ENCODE results near the gene NPC1L1. TPM values are rescaled to one million over a fixed set of nuclear protein-coding genes. Genes with fewer than 3 reads are reported as not detected.

Gene NPC1L1
- total RNA-seq, 1 donor = not detected

- H2AFZ ChIP-seq (ENCODE audit: low read length) = peak overlapping the region; percentile 83
- no peak for TF ChIP-seq CTCF (IDR thresholded peaks at IDR 0.05; ENCODE audit: extremely low read depth, low read depth, low read length)
- no peaks in the 10 kb centered on the region for H3K27me3 ChIP-seq (ENCODE audit: insufficient read depth, low read length)
- peaks cover 22% of the 10 kb centered on the region for H3K36me3 ChIP-seq (ENCODE audit: insufficient read depth, low read length)
- peak overlapping the region; percentile 82 for H3K4me2 ChIP-seq (ENCODE audit: insufficient read depth, low read length)
- H3K27ac ChIP-seq (ENCODE audit: low read depth, low read length) = peak overlapping the region; percentile 86
- H3K4me3 ChIP-seq (ENCODE audit: insufficient read depth, low read length) = peak overlapping the region; percentile 97
- peaks cover 10% of the 10 kb centered on the region for H3K4me1 ChIP-seq (ENCODE audit: insufficient read depth, low read length)
- H3K9me3 ChIP-seq (ENCODE audit: low read depth, low read length) = no peaks in the 10 kb centered on the region
- H3K79me2 ChIP-seq (ENCODE audit: insufficient read depth, low read length) = peaks cover 32% of the 10 kb centered on the region
- H4K20me1 ChIP-seq (ENCODE audit: insufficient read depth, low read length) = peaks cover 4% of the 10 kb centered on the region
- no peak for DNase-seq (ENCODE audit: insufficient read length, low spot score, missing footprints)
These were observed 42.2 kb upstream of the NPC1L1 start for GRCh38 chr7:44583146-44583865.

GRCh38 chr7:44581879-44582603 is 40.9 kb upstream of the NPC1L1 start, which contains the start of gene TMED4:
TMED4 (minus strand) TSS chr7:44582231; CDS start chr7:44582206, 25 bp downstream.
- TF ChIP-seq CTCF (IDR thresholded peaks at IDR 0.05; ENCODE audit: extremely low read depth, low read depth, low read length) = no peak
- H3K4me3 ChIP-seq (ENCODE audit: insufficient read depth, low read length) = peak within 1 kb of the TSS; percentile 97
- peak within 1 kb of the TSS; percentile 86 for H3K27ac ChIP-seq (ENCODE audit: low read depth, low read length)
- H4K20me1 ChIP-seq (ENCODE audit: insufficient read depth, low read length) = peaks cover 4% of the 10 kb centered on the region
- peak within 1 kb of the TSS; percentile 82 for H3K4me2 ChIP-seq (ENCODE audit: insufficient read depth, low read length)
- peak within 1 kb of the TSS; percentile 96 for H2AFZ ChIP-seq (ENCODE audit: low read length)
- H3K27me3 ChIP-seq (ENCODE audit: insufficient read depth, low read length) = no peaks in the 10 kb centered on the region
- H3K79me2 ChIP-seq (ENCODE audit: insufficient read depth, low read length) = peaks cover 32% of the 10 kb centered on the region
- peak; percentile 99 for DNase-seq (ENCODE audit: insufficient read length, low spot score, missing footprints)
- H3K36me3 ChIP-seq (ENCODE audit: insufficient read depth, low read length) = peaks cover 27% of the 10 kb centered on the region
- H3K9me3 ChIP-seq (ENCODE audit: low read depth, low read length) = no peaks in the 10 kb centered on the region
- H3K4me1 ChIP-seq (ENCODE audit: insufficient read depth, low read length) = peaks cover 10% of the 10 kb centered on the region

- DNase-seq (ENCODE audit: insufficient read length, low spot score, missing footprints) = peak; percentile 75
- Histone ChIP-seq H3K27me3 (ENCODE audit: insufficient read depth, low read length) (no peaks in the 10 kb centered on the region), H4K20me1 (ENCODE audit: insufficient read depth, low read length) (peaks cover 4% of the 10 kb centered on the region), H3K27ac (ENCODE audit: low read depth, low read length) (peak overlapping the region; percentile 86), H3K9me3 (ENCODE audit: low read depth, low read length) (no peaks in the 10 kb centered on the region), H2AFZ (ENCODE audit: low read length) (peak overlapping the region; percentile 96), H3K4me1 (ENCODE audit: insufficient read depth, low read length) (peaks cover 10% of the 10 kb centered on the region), H3K79me2 (ENCODE audit: insufficient read depth, low read length) (peaks cover 32% of the 10 kb centered on the region), H3K4me2 (ENCODE audit: insufficient read depth, low read length) (peak overlapping the region; percentile 82), H3K4me3 (ENCODE audit: insufficient read depth, low read length) (peak overlapping the region; percentile 97), H3K36me3 (ENCODE audit: insufficient read depth, low read length) (peaks cover 29% of the 10 kb centered on the region)
- no peak for TF ChIP-seq CTCF (IDR thresholded peaks at IDR 0.05; ENCODE audit: extremely low read depth, low read depth, low read length)
These were observed 40.1 kb upstream of the NPC1L1 start for GRCh38 chr7:44580945-44581878.

Data from osteoblast (primary cell).